Stimulated activated CD4-positive, alpha-beta T cell treated with anti-CD3 and anti-CD28 coated beads, TNF-alpha, amount 100 ng/mL, for 24 hours (primary cell): ENCODE measurements around the gene FOXD1.
"Not testable (repeated sequence)": the region's sequence is repeated elsewhere in the genome, so short reads cannot be mapped to it uniquely, and the experiment has no call there.

Experiments used
- DNase-seq, 3 experiments: peaks; one replicate each; pipeline ENCODE4 v3.0.0-alpha.2; 2020; ENCODE audit warnings: low read depth in 3 of 3

Gene FOXD1

GRCh38 chr5:73464016-73464745 lies 15.6 kb upstream of the FOXD1 start:
- no peak for DNase-seq

GRCh38 chr5:73460133-73460532 lies 11.6 kb upstream of the FOXD1 start:
- DNase-seq = no peak

GRCh38 chr5:73459366-73459765 lies 10.8 kb upstream of the FOXD1 start:
- no peak for DNase-seq

DNA sequence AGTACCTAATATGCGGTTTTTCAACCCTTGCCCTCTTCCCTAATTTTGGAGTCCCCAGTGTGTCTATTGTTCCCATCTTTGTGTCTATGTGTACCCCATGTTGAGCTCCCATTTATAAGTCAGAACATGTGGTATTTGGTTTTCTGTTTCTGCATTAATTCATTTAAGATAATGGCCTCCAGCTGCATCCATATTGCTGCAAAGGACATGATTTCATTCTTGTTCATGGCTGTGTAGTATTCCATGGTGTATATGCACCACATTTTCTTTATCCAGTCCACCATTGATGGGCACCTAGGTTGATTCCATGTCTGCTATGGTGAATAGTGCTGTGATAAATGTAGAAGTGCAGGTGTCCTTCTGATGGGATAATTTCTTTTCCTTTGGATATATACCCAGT lies 7.9 kb upstream of the FOXD1 start:
- not testable (repeated sequence) for DNase-seq

DNA sequence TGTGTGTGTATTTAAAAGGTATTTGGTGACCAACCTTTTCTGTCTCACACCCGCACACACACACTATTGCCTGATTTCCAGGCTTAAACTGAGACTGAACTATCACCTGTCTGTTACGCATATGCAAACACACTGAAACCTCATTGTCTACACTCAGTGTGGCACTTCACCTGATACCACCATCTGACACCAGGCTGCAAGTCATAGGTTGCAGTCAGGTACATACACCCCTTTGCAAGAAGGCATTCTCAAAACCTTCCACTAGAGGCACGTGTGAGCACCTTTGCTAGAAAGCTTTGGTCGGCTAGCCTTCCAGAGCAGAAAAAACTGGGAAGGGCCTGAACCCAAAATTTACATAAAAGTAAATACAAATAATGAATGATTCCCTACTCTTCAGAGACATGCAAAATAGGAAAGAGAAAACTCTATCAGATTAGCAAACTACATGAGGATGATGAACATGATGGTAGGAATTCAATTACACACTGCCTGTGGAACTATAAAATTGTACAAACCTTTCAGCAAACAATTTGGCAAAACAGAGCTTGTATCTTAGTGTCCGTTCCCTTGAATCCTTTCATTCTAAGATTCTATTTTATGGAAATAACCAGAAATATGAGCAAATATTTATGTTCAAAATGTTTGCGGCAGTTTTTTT lies 5.9 kb upstream of the FOXD1 start:
- DNase-seq = no peak

DNA sequence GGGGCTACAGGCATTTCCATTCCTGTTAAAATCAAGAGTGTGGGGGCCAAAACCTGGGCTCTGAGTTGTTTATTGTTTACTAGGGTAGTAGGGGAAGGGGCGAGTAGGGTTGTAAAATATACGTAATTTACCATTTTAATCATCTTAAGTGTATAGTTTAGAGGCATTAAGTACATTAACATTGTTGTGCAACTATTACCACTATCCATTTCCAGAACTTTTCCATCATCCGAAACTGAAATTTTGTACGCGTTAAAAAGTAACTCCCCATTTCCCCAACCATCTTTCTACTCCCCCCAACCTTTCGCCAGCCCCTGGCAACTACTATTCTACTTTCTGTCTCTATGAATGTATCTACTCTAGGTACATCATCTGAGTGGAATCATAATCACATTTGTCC lies 3.6 kb upstream of the FOXD1 start:
- DNase-seq = no peak

DNA sequence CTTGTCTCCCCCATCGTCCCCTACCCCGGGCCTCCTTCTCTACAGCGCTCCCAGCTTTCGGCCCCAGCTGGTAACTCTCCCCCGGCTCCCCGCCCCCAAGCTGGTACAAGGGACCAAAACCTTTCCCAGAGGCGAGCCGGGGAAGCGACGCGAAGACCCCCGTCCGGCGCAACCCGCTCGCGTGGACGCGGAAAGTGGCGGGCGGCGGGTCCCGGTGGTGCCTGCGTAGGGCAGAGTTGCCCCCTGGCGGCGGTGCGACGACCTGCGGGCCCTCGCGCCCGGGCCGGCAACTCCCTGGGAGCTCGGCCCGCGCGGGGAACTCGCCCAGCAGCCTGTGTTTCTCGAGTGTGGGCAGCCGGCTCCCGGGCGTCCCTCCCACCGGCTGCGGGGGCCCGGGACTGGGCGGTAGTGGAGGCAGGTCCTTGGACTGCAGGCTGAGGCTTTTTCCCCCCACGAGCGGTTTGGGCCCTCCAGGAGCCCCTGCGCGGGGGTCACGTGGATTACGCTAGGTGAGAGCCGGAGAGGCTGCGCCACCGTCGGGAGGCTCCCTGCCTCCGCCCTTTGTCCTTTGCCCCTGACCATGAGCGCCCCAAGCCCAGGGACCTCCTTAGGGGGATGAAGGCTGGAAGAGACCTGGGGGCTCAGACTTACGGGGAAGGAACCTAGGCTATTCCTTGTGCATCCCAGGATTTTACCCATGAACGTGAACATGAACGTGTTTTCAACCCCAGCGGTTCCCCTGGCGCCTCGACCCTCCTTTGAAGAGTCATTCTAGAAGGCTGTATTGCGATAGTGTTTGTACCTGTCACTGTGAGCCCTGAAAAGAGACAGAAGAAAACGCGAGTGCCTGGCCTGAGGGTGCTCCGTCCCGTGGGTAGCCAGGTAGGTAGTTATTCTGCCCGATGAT lies 2.9 kb upstream of the FOXD1 start:
- peak; percentile 20 to 65 (median 34) for DNase-seq

GRCh38 chr5:73450672-73451223 lies 2.2 kb upstream of the FOXD1 start:
- no peak for DNase-seq

DNA sequence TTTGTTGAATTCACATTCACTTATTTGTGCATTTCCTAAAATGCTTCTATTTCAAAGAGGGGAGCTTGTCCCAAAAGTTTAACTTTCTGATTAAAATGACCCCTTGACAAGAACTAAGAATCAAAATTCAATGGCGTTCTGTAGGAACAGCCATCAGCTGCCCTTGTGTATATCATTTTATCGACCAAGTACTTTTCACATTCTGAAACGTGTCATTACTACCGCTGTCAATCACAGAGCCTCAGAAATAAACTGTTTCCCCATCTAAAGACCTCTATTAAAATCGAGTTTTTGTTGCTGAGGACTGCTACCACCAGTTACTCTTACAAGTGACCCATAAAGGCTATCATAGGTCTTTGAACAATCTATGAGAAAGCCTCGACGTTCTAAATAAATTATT lies 1.6 kb upstream of the FOXD1 start:
- DNase-seq = no peak

- DNase-seq = peak in 2 of 3 experiments; percentile 14 to 38
Observed at GRCh38 chr5:73447530-73448462, 781 bp downstream of the FOXD1 start.

- no peak for DNase-seq
Observed at GRCh38 chr5:73446631-73447529, 1.7 kb downstream of the FOXD1 start.

GRCh38 chr5:73445665-73446630 lies 2.6 kb downstream of the FOXD1 start:
- no peak for DNase-seq

DNA sequence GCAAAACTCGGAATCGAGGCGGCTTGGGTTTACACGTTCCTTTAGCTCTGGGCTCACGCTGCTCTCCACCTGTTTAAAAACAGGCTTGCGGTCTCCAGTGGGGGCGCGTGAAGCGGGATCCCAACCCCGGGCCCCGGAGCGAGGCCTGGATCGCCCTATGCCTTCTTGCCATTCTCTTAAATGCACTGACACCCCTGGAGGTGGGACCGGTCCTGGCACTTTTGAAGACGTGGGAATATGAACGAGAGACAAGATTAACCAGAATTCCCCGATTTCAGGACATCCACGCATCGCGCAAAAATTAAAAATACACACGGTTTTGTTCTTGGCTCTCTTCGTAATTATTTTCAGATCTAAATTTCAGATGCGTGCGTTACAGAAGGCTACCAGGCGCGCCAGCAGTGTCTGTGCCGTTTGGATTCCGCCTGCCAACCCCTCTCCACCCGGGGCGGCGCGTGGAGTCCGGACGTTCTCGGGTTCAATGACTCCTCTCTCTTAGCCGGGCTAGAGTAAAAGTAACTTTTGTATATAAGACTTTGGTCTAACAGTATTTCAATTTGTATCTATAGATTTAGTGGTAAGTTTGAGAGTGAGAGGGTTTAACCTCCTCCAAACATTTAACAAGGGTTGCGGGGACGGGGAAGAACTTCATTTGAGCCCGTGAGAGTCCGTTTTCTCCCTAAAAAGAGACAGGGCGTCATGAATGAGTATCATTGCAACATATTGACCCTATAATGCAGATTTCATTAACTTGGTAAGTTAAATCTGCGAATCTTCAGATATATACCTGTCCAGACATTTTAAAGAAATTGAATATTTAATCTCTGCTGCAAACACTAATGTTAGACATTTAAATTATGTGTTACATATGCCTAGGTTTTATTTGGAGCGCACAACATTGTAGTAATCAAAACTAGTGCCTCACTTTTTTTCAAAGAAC lies 3.8 kb downstream of the FOXD1 start:
- DNase-seq = no peak

DNA sequence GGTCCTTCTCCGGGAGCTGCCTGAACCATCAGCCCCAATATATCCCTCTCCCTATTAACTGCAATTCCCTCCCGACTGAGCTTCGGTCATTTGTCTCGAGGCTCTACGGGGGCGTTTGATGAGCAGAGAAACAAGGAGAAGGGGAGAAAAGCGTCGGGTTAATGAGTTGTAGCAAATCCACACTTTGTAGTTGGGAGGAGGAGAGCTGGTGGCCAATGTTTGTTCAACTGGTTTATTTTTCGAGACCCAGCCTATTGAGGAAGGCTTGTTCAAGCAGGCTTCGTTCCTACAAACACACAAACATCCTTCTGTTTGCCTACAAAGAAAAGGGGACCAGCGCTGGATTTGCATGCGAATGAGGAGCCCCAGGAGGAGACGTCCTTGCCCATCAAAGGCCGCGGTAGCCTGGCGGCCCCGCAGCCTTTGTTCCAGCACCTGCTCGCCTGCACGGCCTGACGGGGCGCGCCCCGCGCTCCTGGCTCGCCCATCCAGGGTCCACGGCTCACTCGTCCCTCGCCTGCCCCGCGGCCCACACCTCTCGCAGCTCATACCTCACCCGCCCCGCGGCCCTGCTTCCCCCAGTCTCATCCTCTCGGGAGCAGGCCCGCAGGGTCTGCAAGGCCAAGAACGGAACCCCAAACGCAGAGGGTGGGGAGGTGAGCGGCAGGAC lies 4.6 kb downstream of the FOXD1 start:
- no peak for DNase-seq

- no peak for DNase-seq
Observed at GRCh38 chr5:73442996-73443627, 5.5 kb downstream of the FOXD1 start.

- no peak for DNase-seq
Observed at GRCh38 chr5:73442231-73442811, 6.3 kb downstream of the FOXD1 start.
